GM23248 (cell line): Measurements from ENCODE around the gene PDIA6. TPM values are rescaled to one million over a fixed set of nuclear protein-coding genes. Genes with fewer than 3 reads are reported as not detected.

ENCODE experiments used
- DNase-seq: peaks from one replicate; pipeline ENCODE4 v3.0.0-alpha.2; 2015
- H2AFZ ChIP-seq: fragments of 200-600 bp; sonication (generic); 2 replicates; pipeline ENCODE4 v1.6.1; 2016; ENCODE audit warnings: antibody characterized with exemption
- H3F3A ChIP-seq: fragments of 200-600 bp; sonication (generic); 2 replicates; pipeline ENCODE4 v1.6.1; 2016; ENCODE audit warnings: mild to moderate bottlenecking, antibody characterized with exemption, mixed run types; ENCODE audit not compliant: insufficient read depth
- H3K27ac ChIP-seq: fragments of 200-600 bp; sonication (generic); 2 replicates; pipeline ENCODE4 v1.5.1; 2016; ENCODE audit warnings: mild to moderate bottlenecking
- H3K27me3 ChIP-seq: fragments of 200-600 bp; sonication (generic); replicated peaks from 2 replicates; pipeline ENCODE4 v1.6.1; 2016; ENCODE audit warnings: mild to moderate bottlenecking; ENCODE audit not compliant: insufficient read depth
- H3K36me3 ChIP-seq: fragments of 200-600 bp; sonication (generic); 2 replicates; pipeline ENCODE4 v1.6.1; 2016; ENCODE audit warnings: low read depth, mild to moderate bottlenecking
- H3K4me1 ChIP-seq: fragments of 200-600 bp; sonication (generic); 2 replicates; pipeline ENCODE4 v1.6.1; 2016; ENCODE audit warnings: mild to moderate bottlenecking; ENCODE audit not compliant: insufficient read depth
- H3K4me2 ChIP-seq: fragments of 200-600 bp; sonication (generic); one replicate; pipeline ENCODE4 v1.6.1; 2016; ENCODE audit warnings: mild to moderate bottlenecking; ENCODE audit not compliant: unreplicated experiment
- H3K4me3 ChIP-seq: fragments of 200-600 bp; sonication (generic); 2 replicates; pipeline ENCODE4 v1.5.1; 2016; ENCODE audit warnings: mild to moderate bottlenecking
- H3K79me2 ChIP-seq: fragments of 200-600 bp; sonication (generic); 2 replicates; pipeline ENCODE4 v1.6.1; 2016; ENCODE audit warnings: mild to moderate bottlenecking; ENCODE audit not compliant: insufficient read depth
- H3K9ac ChIP-seq: fragments of 200-600 bp; sonication (generic); 2 replicates; pipeline ENCODE4 v1.6.1; 2016; ENCODE audit warnings: mild to moderate bottlenecking
- H3K9me2 ChIP-seq: fragments of 200-600 bp; sonication (generic); 2 replicates; pipeline ENCODE4 v1.6.1; 2016; ENCODE audit warnings: mixed run types, mild to moderate bottlenecking, moderate library complexity; ENCODE audit not compliant: insufficient read depth
- H3K9me3 ChIP-seq: fragments of 200-600 bp; sonication (generic); one replicate; pipeline ENCODE4 v1.6.1; 2017; ENCODE audit warnings: low read depth
- H4K20me1 ChIP-seq: fragments of 200-600 bp; sonication (generic); 2 replicates; pipeline ENCODE4 v1.6.0; 2016; ENCODE audit not compliant: insufficient read depth
- EZH2 ChIP-seq: fragments of 200-600 bp; sonication (generic); IDR thresholded peaks from 2 replicates; pipeline ENCODE4 v1.6.1; 2018; ENCODE audit warnings: antibody characterized with exemption, mild to moderate bottlenecking; ENCODE audit not compliant: insufficient read depth, poor library complexity, severe bottlenecking
- EZH2phosphoT487 ChIP-seq: fragments of 200-600 bp; sonication (generic); IDR thresholded peaks from 2 replicates; pipeline ENCODE4 v1.6.1; 2018; ENCODE audit warnings: antibody characterized with exemption, moderate library complexity, mild to moderate bottlenecking, low read depth; ENCODE audit not compliant: insufficient read depth
- WGBS, 2 experiments: methylation state at CpG; one replicate each; pipeline ENCODE4 v1.1.6; 2015 to 2017; ENCODE audit warnings: low lambda C conversion rate in 2 of 2, low coverage in 1 of 2; ENCODE audit errors: missing lambda C conversion rate in 2 of 2; 5-methylcytosine and 5-hydroxymethylcytosine counted together
- in situ Hi-C: fragments of 300-500 bp; cut with MboI; formaldehyde crosslinking; loops from 2 replicates; pipeline ENCODE4 v1.15.0; 2020
- polyA plus RNA-seq: library from polyadenylated mRNA; unstranded; fragments of >200 nt; fragmentation: Nextera tagmentation; extraction: Ambion mirVana; gene quantifications from 2 replicates; pipeline ENCODE4 v1.2.1, GENCODE V29; 2016
- small RNA-seq: library from RNA; depleted of rRNA; stranded (forward); fragments of <200 nt; gene quantifications from one replicate; pipeline ENCODE3, GENCODE V24; 2014; ENCODE audit warnings: low read depth, low replicate concordance
- total RNA-seq: library from RNA; depleted of rRNA; stranded (reverse); fragments of >200 nt; shearing (Covaris generic); gene quantifications from 2 replicates; pipeline ENCODE4 v1.2.3, GENCODE V29; 2014; rRNA removed

Gene PDIA6
- total and polyA plus RNA-seq, 2 experiments from 2014 or later, result 363 to 502 TPM

DNA sequence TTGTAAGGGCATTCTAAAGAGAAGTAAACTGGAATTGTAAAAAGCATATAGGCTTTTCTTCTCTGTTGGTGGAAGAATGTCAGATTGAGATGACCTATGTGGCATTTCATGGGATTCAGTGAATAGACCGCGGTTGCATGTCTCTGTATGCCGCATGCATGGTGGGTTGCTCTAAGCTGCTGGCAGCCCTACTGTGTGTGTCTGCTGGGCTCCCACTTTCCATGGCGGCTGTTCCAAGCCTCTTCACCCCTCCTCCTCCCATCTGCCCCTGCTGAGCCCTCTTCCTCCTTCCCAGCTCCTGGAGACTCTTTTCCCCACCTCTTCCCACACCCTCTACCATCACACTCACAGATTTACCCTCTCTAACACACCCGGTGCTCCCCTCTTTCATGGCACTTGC, 78.6 kb downstream of the PDIA6 start:
- H3K4me2 ChIP-seq, result no peak overlapping the region
- no peak overlapping the region for H3K4me3 ChIP-seq
- TF ChIP-seq EZH2phosphoT487 (no peak), EZH2 (no peak)
- no peak overlapping the region for H3K27ac ChIP-seq
- H3K9me3 ChIP-seq, result no peaks in the 10 kb centered on the region
- WGBS, 2 experiments, result 77 to 88% methylated on average over 5 of the region's 5 CpGs
- no peaks in the 10 kb centered on the region for H3K4me1 ChIP-seq
- in situ Hi-C loops, result no loop called here
- no peak overlapping the region for H3K9ac ChIP-seq
- H3K9me2 ChIP-seq, result no peaks in the 10 kb centered on the region
- no peaks in the 10 kb centered on the region for H3K36me3 ChIP-seq
- no peak for DNase-seq
- no peaks in the 10 kb centered on the region for H3F3A ChIP-seq
- no peak overlapping the region for H2AFZ ChIP-seq
- H3K27me3 ChIP-seq, result peaks cover 5% of the 10 kb centered on the region; the same call in 1 of the 2 replicates
- no peaks in the 10 kb centered on the region for H4K20me1 ChIP-seq
- no peaks in the 10 kb centered on the region for H3K79me2 ChIP-seq

DNA sequence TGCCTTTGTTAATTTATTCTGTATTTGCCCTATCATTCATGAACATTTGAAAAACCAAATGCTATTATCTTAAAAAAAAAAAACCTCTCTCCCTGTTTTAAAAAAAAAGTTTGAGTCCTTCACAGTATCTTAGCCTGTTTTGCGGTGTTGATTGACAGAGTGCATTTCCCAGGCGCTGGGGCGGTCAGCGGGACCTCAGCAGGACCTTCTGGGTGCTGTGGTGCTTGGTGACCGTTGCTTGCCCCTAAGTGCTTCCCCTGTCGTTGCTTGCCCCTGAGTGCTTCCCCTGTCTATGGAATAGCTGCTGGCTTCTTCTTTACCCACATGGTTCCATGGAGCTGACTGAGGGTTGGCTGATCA, 79.0 kb downstream of the PDIA6 start:
- TF ChIP-seq EZH2 (no peak), EZH2phosphoT487 (no peak)
- Histone ChIP-seq H2AFZ (no peak overlapping the region), H3K9me2 (no peaks in the 10 kb centered on the region), H3K27me3 (peaks cover 5% of the 10 kb centered on the region; the same call in 1 of the 2 replicates), H3K4me3 (no peak overlapping the region), H3K9ac (no peak overlapping the region), H3K9me3 (no peaks in the 10 kb centered on the region), H3F3A (no peaks in the 10 kb centered on the region), H3K36me3 (no peaks in the 10 kb centered on the region), H3K27ac (no peak overlapping the region), H3K79me2 (no peaks in the 10 kb centered on the region), H4K20me1 (no peaks in the 10 kb centered on the region), H3K4me1 (no peaks in the 10 kb centered on the region), H3K4me2 (no peak overlapping the region)
- no peak for DNase-seq
- in situ Hi-C loops, result no loop called here
- WGBS, 2 experiments, result 63 to 68% methylated on average over 6 of the region's 6 CpGs

Small RNA genes within 50 kb of the gene (small RNA-seq; reads per million reads assigned to genes)
- not detected for gene RNU7-138P
- gene RNU7-176P, result not detected

Other genes starting within 250 kb of the PDIA6 start
- gene NOL10, start 122.8 kb downstream of the PDIA6 start, total RNA-seq, result 33.3 and 39.0 TPM in 2 replicates
- gene NOL10, start 122.8 kb downstream of the PDIA6 start, polyA plus RNA-seq, result 27.5 and 30.2 TPM in 2 replicates
- gene ATP6V1C2, start 91.2 kb downstream of the PDIA6 start, total RNA-seq, result not detected in 2 replicates
- gene ATP6V1C2, start 91.2 kb downstream of the PDIA6 start, polyA plus RNA-seq, result 0.18 and 0.53 TPM in 2 replicates
- gene KCNF1, start 99.1 kb upstream of the PDIA6 start, total RNA-seq, result 0.97 TPM in 1 of 2 replicates, not detected in the other
- 0.10 TPM in 2 replicates for gene KCNF1, start 99.1 kb upstream of the PDIA6 start, polyA plus RNA-seq